ENCODE measurements around the gene NFRKB.
"Not testable (repeated sequence)": the region's sequence is repeated elsewhere in the genome, so short reads cannot be mapped to it uniquely, and the experiment has no call there.

The NFRKB gene

GRCh38 chr11:129888451-129888850 lies 6.9 kb downstream of the NFRKB start:
- no peak for DNase-seq

- DNase-seq = no peak
Observed at GRCh38 chr11:129885381-129885780, 10.0 kb downstream of the NFRKB start.

- no peak for DNase-seq
Observed at GRCh38 chr11:129884581-129884980, 10.8 kb downstream of the NFRKB start.

GRCh38 chr11:129881570-129882170 lies 13.7 kb downstream of the NFRKB start:
- no peak for DNase-seq

- DNase-seq = no peak
Observed at GRCh38 chr11:129880311-129880710, 15.1 kb downstream of the NFRKB start.

- no peak for DNase-seq
Observed at GRCh38 chr11:129871914-129872313, 23.5 kb downstream of the NFRKB start.

- not testable (repeated sequence) for DNase-seq
Observed at GRCh38 chr11:129868626-129869025, 26.8 kb downstream of the NFRKB start.

GRCh38 chr11:129866311-129866710 lies 29.1 kb downstream of the NFRKB start:
- DNase-seq = no peak

- DNase-seq = no peak
Observed at GRCh38 chr11:129865701-129866100, 29.7 kb downstream of the NFRKB start.

GRCh38 chr11:129864811-129865210 lies 30.6 kb downstream of the NFRKB start:
- DNase-seq = no peak

GRCh38 chr11:129861702-129862522 lies 33.5 kb downstream of the NFRKB start:
- DNase-seq = peak; percentile 96

- DNase-seq = no peak
Observed at GRCh38 chr11:129856036-129856435, 39.3 kb downstream of the NFRKB start.

- no peak for DNase-seq
Observed at GRCh38 chr11:129855086-129855485, 40.3 kb downstream of the NFRKB start.

- DNase-seq = no peak
Observed at GRCh38 chr11:129854232-129854805, 41.1 kb downstream of the NFRKB start.

GRCh38 chr11:129853518-129854231 lies 41.7 kb downstream of the NFRKB start:
- no peak for DNase-seq

GRCh38 chr11:129852125-129852740 lies 43.1 kb downstream of the NFRKB start:
- no peak for DNase-seq

- no peak for DNase-seq
Observed at GRCh38 chr11:129849447-129850130, 45.8 kb downstream of the NFRKB start.

- not testable (repeated sequence) for DNase-seq
Observed at GRCh38 chr11:129847361-129847760, 48.0 kb downstream of the NFRKB start.

- peak; percentile 77 for DNase-seq
Observed at GRCh38 chr11:129846508-129847335, 48.7 kb downstream of the NFRKB start.
